ENCODE data around the gene GJA1.
"Not testable (repeated sequence)": the region's sequence is repeated elsewhere in the genome, so short reads cannot be mapped to it uniquely, and the experiment has no call there.

GJA1 gene

GRCh38 chr6:121435444-121436069, at the start of gene GJA1:
Gene GJA1 (plus strand): TSS chr6:121435646. CDS start chr6:121446848, 11,202 bp downstream.
- DNase-seq, result no peak

GRCh38 chr6:121386551-121386950, 48.9 kb upstream of the GJA1 start:
- not testable (repeated sequence) for DNase-seq

- DNase-seq, result no peak
Observed at GRCh38 chr6:121389419-121389818, 46.0 kb upstream of the GJA1 start.

GRCh38 chr6:121393731-121394505, 41.5 kb upstream of the GJA1 start:
- DNase-seq, result no peak

GRCh38 chr6:121395736-121396135, 39.7 kb upstream of the GJA1 start:
- DNase-seq, result no peak

GRCh38 chr6:121397188-121397587, 38.3 kb upstream of the GJA1 start:
- DNase-seq, result not testable (repeated sequence)

- no peak for DNase-seq
Observed at GRCh38 chr6:121398127-121398526, 37.3 kb upstream of the GJA1 start.

GRCh38 chr6:121399966-121400365, 35.5 kb upstream of the GJA1 start:
- no peak for DNase-seq

- DNase-seq, result no peak
Observed at GRCh38 chr6:121403964-121404363, 31.5 kb upstream of the GJA1 start.

- no peak for DNase-seq
Observed at GRCh38 chr6:121405306-121405705, 30.1 kb upstream of the GJA1 start.

- no peak for DNase-seq
Observed at GRCh38 chr6:121408321-121408720, 27.1 kb upstream of the GJA1 start.

- no peak for DNase-seq
Observed at GRCh38 chr6:121413879-121414278, 21.6 kb upstream of the GJA1 start.

GRCh38 chr6:121418346-121418745, 17.1 kb upstream of the GJA1 start:
- no peak for DNase-seq

- no peak for DNase-seq
Observed at GRCh38 chr6:121426686-121427085, 8.8 kb upstream of the GJA1 start.

- no peak for DNase-seq
Observed at GRCh38 chr6:121428872-121429756, 6.3 kb upstream of the GJA1 start.

- DNase-seq, result no peak
Observed at GRCh38 chr6:121430514-121431460, 4.7 kb upstream of the GJA1 start.

- not testable (repeated sequence) for DNase-seq
Observed at GRCh38 chr6:121431776-121432175, 3.7 kb upstream of the GJA1 start.

GRCh38 chr6:121434037-121434770, 1.2 kb upstream of the GJA1 start:
- DNase-seq, result no peak

- DNase-seq, result no peak
Observed at GRCh38 chr6:121436274-121436857, 920 bp downstream of the GJA1 start.

- DNase-seq, result no peak
Observed at GRCh38 chr6:121436960-121437850, 1.8 kb downstream of the GJA1 start.

Measured in NCI-H1694 treated with DMSO at 0.1 percent for 48 hours (cell line).